A549 (cell line): Measurements from ENCODE around the gene KIF16B. TPM values are rescaled to one million over a fixed set of nuclear protein-coding genes. Genes with fewer than 3 reads are reported as not detected.
A peak's percentile ranks its signal among the peaks of the same experiment; 100 is the strongest.

Source experiments
- ATAC-seq, 2 experiments: fragments of 200-7000 bp in 1 of 2; fragments of >200 bp in 1 of 2; cut with Nextera tagmentation in 1 of 2; cut with Tn5 transposase in 1 of 2; 3 replicates each; pipeline versions ENCODE4 v1.8.0 to v1.9.1; 2018 to 2020; ENCODE audit warnings: mild to moderate bottlenecking in 1 of 2, moderate library complexity in 1 of 2
- CTCF ChIA-PET: fragments of 300-600 bp; sonication (Branson Sonifier 250); formaldehyde crosslinking; extraction: SDS; loops from one replicate; lab custom pipeline; 2021; ENCODE audit warnings: antibody characterized with exemption, inconsistent platforms; lab: Yijun Ruan, JAX
- POLR2A ChIA-PET: fragments of 350-600 bp; formaldehyde crosslinking; extraction: SDS; loops from one replicate; lab custom pipeline; 2021; ENCODE audit warnings: antibody characterized with exemption, inconsistent platforms; lab: Yijun Ruan, JAX
- DNase-seq, 2 experiments: peaks; one replicate each; pipeline versions ENCODE4 v3.0.0 to v3.0.0-alpha.2; 2011 to 2016; ENCODE audit warnings: low read depth in 1 of 2, low spot score in 1 of 2
- FAIRE-seq: peaks from 2 replicates; lab custom pipeline; 2011; peaks lifted over from hg19 to GRCh38; lab: Jason Lieb, UNC
- H3K27ac ChIP-seq, 2 experiments: fragments of >200 bp; sonication (Bioruptor Twin); formaldehyde crosslinking; 3 replicates each; pipeline ENCODE4 v1.5.1; 2016 to 2017
- H3K4me1 ChIP-seq: fragments of >200 bp; sonication (Bioruptor Twin); formaldehyde crosslinking; 3 replicates; pipeline ENCODE4 v1.6.1; 2016
- H3K4me2 ChIP-seq: fragments of >200 bp; sonication (Bioruptor Twin); formaldehyde crosslinking; 3 replicates; pipeline ENCODE4 v1.6.1; 2016
- H3K4me3 ChIP-seq: fragments of >200 bp; sonication (Bioruptor Twin); formaldehyde crosslinking; 3 replicates; pipeline ENCODE4 v1.5.1; 2016
- H3K9me3 ChIP-seq: fragments of >200 bp; sonication (Bioruptor Twin); formaldehyde crosslinking; 3 replicates; pipeline ENCODE4 v1.6.1; 2016
- ATOH8 ChIP-seq: fragments of 250-450 bp; sonication (Bioruptor Pico); IDR thresholded peaks from 2 replicates; pipeline ENCODE4 v1.5.0; 2020; ENCODE audit warnings: low read depth, mild to moderate bottlenecking, moderate library complexity
- BCL3 ChIP-seq: fragments of >200 bp; sonication (Bioruptor Twin); formaldehyde crosslinking; IDR thresholded peaks from 3 replicates; pipeline ENCODE4 v1.6.1; 2016
- BHLHE40 ChIP-seq: IDR thresholded peaks from 2 replicates; pipeline ENCODE4 v1.6.1; 2012; ENCODE audit warnings: low read depth, low read length, inconsistent platforms
- CBX8 ChIP-seq: fragments of 200-600 bp; sonication (generic); IDR thresholded peaks from 2 replicates; pipeline ENCODE4 v1.6.1; 2016
- EHF ChIP-seq: fragments of 250-450 bp; sonication (Bioruptor Pico); IDR thresholded peaks from 2 replicates; pipeline ENCODE4 v1.5.0; 2020; ENCODE audit warnings: mild to moderate bottlenecking
- EHMT2 ChIP-seq: fragments of 200-600 bp; sonication (generic); IDR thresholded peaks from 2 replicates; pipeline ENCODE4 v1.6.1; 2016; ENCODE audit warnings: antibody characterized with exemption, low read depth, mild to moderate bottlenecking, moderate library complexity
- EP300 ChIP-seq, 2 experiments: fragments of >200 bp; sonication (Bioruptor Twin); formaldehyde crosslinking; IDR thresholded peaks; 2 replicates in 1 of 2; 3 replicates in 1 of 2; pipeline ENCODE4 v1.6.1; 2016 to 2017
- ESRRA ChIP-seq: fragments of 150-350 bp; IDR thresholded peaks from 2 replicates; pipeline ENCODE4 v1.6.1; 2014; ENCODE audit warnings: mild to moderate bottlenecking, low read length, borderline replicate concordance
- HES2 ChIP-seq: fragments of >200 bp; sonication (Bioruptor Twin); formaldehyde crosslinking; IDR thresholded peaks from 2 replicates; pipeline ENCODE4 v1.6.1; 2016
- HMGXB4 ChIP-seq: fragments of 250-450 bp; sonication (Bioruptor Pico); IDR thresholded peaks from 2 replicates; pipeline ENCODE4 v1.5.0; 2021; ENCODE audit warnings: mild to moderate bottlenecking, moderate library complexity, borderline replicate concordance
- KDM1A ChIP-seq: fragments of 200-600 bp; sonication (generic); IDR thresholded peaks from 2 replicates; pipeline ENCODE4 v1.6.1; 2016; ENCODE audit warnings: low read depth, mild to moderate bottlenecking
- MAFK ChIP-seq: fragments of 450-650 bp; IDR thresholded peaks from 2 replicates; pipeline ENCODE4 v1.6.1; 2014; ENCODE audit not compliant: partially characterized antibody
- NPAS2 ChIP-seq: fragments of 250-450 bp; sonication (Bioruptor Pico); IDR thresholded peaks from 2 replicates; pipeline ENCODE4 v1.8.0; 2022; ENCODE audit warnings: mild to moderate bottlenecking, moderate library complexity, borderline replicate concordance
- NR3C1 ChIP-seq: fragments of >200 bp; sonication (Bioruptor Twin); formaldehyde crosslinking; IDR thresholded peaks from 3 replicates; pipeline ENCODE4 v1.6.1; 2017
- PBX3 ChIP-seq: IDR thresholded peaks from 2 replicates; pipeline ENCODE4 v1.6.1; 2012
- PHF8 ChIP-seq: fragments of 200-600 bp; sonication (generic); IDR thresholded peaks from 2 replicates; pipeline ENCODE4 v1.6.1; 2016; ENCODE audit warnings: low read depth, mild to moderate bottlenecking, antibody characterized with exemption, moderate library complexity, borderline replicate concordance
- TP53 ChIP-seq: fragments of 250-450 bp; sonication (Bioruptor Pico); IDR thresholded peaks from 2 replicates; pipeline ENCODE4 v1.5.0; 2021; ENCODE audit warnings: mild to moderate bottlenecking, moderate library complexity
- ZNF302 ChIP-seq: fragments of 250-450 bp; sonication (Bioruptor Pico); IDR thresholded peaks from 2 replicates; pipeline ENCODE4 v1.9.0; 2021; ENCODE audit warnings: inconsistent platforms, mild to moderate bottlenecking, moderate library complexity
- WGBS: methylation state at CpG from one replicate; pipeline ENCODE4 v1.1.6; 2017; ENCODE audit errors: missing lambda C conversion rate; 5-methylcytosine and 5-hydroxymethylcytosine counted together
- polyA plus RNA-seq, 4 experiments: library from polyadenylated mRNA; depleted of rRNA in 3 of 4; stranded (reverse); fragments of >200 nt; fragmentation: RNase III in 1 of 4; extraction: RNeasy Plus Mini Kit Qiagen cat#74134 plus additional on column Dnase treatment in 1 of 4; gene quantifications; 2 replicates in 3 of 4; 3 replicates in 1 of 4; pipeline ENCODE4 v1.2.3, GENCODE V29; 2011 to 2017

KIF16B gene
- polyA plus RNA-seq, 2 of the 4 experiments (the other 2 are of a cell fraction) = 14.1 to 23.3 TPM

GRCh38 chr20:16481977-16482376 is 91.3 kb downstream of the KIF16B start:
- TF ChIP-seq HMGXB4 (no peak), PHF8 (no peak), ATOH8 (CRISPR knock-in tag) (no peak), MAFK (peak; percentile 44), NR3C1 (no peak)
- no peak overlapping the region for H3K4me3 ChIP-seq
- POLR2A ChIA-PET = no interaction called here
- no peak for DNase-seq
- no peaks in the 10 kb centered on the region for H3K9me3 ChIP-seq
- 86% methylated on average over 2 of the region's 2 CpGs for WGBS
- ATAC-seq = no peak
- H3K4me1 ChIP-seq = no peaks in the 10 kb centered on the region
- no peak overlapping the region for H3K27ac ChIP-seq
- no peak overlapping the region for H3K4me2 ChIP-seq
- FAIRE-seq = no peak
- CTCF ChIA-PET = interaction anchor here (1.1 to 1.9 kb wide), 2 partner anchors 109 to 280 kb away, joined by 3 to 6 read pairs; no protein-coding TSS in a partner anchor

GRCh38 chr20:16479666-16480065 is 93.6 kb downstream of the KIF16B start:
- 63% methylated on average over 3 of the region's 3 CpGs for WGBS
- TF ChIP-seq MAFK (no peak), ESRRA (no peak), BCL3 (no peak)
- H3K9me3 ChIP-seq = no peaks in the 10 kb centered on the region
- ChIA-PET POLR2A (no interaction called here), CTCF (no interaction called here)
- no peak overlapping the region for H3K4me3 ChIP-seq
- ATAC-seq (no peak), FAIRE-seq (no peak), DNase-seq (no peak)
- H3K4me1 ChIP-seq = peaks cover 17% of the 10 kb centered on the region
- H3K4me2 ChIP-seq = no peak overlapping the region
- H3K27ac ChIP-seq = no peak overlapping the region

- 70% methylated on average over 5 of the region's 5 CpGs for WGBS
- H3K27ac ChIP-seq = no peak overlapping the region; a peak in 1 of 6 replicates
These were observed 95.6 kb downstream of the KIF16B start for GRCh38 chr20:16477632-16478031.

More at GRCh38 chr20:16477632-16478031, 95.6 kb downstream of the KIF16B start:
- no peaks in the 10 kb centered on the region for H3K9me3 ChIP-seq
- DNase-seq = no peak
- peaks cover 20% of the 10 kb centered on the region for H3K4me1 ChIP-seq
- ATAC-seq = no peak
- no peak overlapping the region for H3K4me2 ChIP-seq
- no peak overlapping the region for H3K4me3 ChIP-seq
- TF ChIP-seq NR3C1 (no peak), NPAS2 (CRISPR knock-in tag) (no peak), MAFK (no peak), TP53 (CRISPR knock-in tag) (no peak), PBX3 (no peak), ATOH8 (CRISPR knock-in tag) (no peak), BHLHE40 (no peak), KDM1A (no peak), ZNF302 (no peak), EP300 (IDR thresholded peaks at IDR 0.05) (no peak), ESRRA (no peak), HES2 (no peak), BCL3 (no peak), EHMT2 (no peak), CBX8 (no peak), EHF (CRISPR knock-in tag) (no peak), PHF8 (no peak)
- POLR2A ChIA-PET = no interaction called here
- peak; percentile 54 for FAIRE-seq
- CTCF ChIA-PET = no interaction called here
